ENCODE data around the gene MTMR10. TPM values are rescaled to one million over a fixed set of nuclear protein-coding genes. Genes with fewer than 3 reads are reported as not detected.

The MTMR10 gene
- total RNA-seq, 1 donor from 2014 or later, result 18.8 TPM

DNA sequence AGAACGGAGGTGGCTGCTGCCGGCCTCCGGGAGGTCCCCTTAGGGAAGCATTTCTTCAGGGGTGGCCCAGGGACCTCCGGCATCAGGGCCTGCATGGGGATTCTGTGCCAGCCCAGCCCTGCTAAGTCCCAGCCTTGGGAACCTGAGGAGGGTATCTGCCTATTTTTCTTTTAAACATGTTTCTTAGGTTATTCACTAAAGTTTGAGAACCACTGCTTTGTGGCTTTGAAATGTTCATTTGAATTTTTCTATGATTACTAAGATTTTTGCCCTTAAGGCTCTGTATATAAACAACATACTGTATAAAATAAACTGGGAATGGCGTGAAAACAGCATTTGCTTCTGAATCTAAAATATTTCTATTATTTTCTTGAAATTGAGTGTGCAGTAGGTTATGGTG is 63.4 kb downstream of the MTMR10 start:
- no peak overlapping the region for H3K4me3 ChIP-seq (ENCODE audit: low read depth, low read length)
- TF ChIP-seq, protein P1, sequence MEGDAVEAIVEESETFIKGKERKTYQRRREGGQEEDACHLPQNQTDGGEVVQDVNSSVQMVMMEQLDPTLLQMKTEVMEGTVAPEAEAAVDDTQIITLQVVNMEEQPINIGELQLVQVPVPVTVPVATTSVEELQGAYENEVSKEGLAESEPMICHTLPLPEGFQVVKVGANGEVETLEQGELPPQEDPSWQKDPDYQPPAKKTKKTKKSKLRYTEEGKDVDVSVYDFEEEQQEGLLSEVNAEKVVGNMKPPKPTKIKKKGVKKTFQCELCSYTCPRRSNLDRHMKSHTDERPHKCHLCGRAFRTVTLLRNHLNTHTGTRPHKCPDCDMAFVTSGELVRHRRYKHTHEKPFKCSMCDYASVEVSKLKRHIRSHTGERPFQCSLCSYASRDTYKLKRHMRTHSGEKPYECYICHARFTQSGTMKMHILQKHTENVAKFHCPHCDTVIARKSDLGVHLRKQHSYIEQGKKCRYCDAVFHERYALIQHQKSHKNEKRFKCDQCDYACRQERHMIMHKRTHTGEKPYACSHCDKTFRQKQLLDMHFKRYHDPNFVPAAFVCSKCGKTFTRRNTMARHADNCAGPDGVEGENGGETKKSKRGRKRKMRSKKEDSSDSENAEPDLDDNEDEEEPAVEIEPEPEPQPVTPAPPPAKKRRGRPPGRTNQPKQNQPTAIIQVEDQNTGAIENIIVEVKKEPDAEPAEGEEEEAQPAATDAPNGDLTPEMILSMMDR (IDR thresholded peaks at IDR 0.05; ENCODE audit: insufficient read depth, low read length, poor library complexity, severe bottlenecking), result no peak
- no peak for DNase-seq (ENCODE audit: low read depth)
- no peaks in the 10 kb centered on the region for H3K27me3 ChIP-seq (ENCODE audit: control insufficient read depth, insufficient read depth, low read length)
- H3K36me3 ChIP-seq (ENCODE audit: control insufficient read depth, insufficient read depth, low read length), result peaks cover 7% of the 10 kb centered on the region

DNA sequence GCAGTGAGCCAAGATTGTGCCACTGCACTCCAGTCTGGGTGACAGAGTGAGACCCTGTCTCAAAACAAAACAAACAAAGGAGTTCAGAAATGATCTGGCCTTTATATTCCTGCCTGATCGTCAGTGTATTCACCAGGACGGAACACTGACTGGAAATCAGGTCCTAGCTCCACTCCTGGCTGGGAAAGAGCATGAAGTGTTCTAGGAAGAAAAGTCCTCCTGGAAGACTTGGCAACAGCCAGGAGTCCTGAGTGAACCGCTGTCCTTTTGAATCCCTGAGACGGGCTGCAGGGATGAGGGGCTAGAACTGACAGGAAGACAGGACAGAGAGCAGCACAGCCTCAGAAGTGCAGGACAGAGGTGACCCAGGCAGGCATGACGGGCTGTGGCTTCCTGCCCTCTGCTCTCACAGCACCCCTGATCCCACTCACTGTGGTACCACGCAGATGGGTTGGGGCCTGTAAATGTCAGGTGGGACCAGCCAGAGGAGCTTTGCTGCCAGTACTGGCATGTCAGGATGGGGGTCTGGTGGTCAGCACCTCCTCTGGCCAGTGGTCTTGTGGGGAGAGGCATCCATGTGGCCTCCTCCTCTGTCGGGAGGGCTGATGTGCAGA is 64.2 kb downstream of the MTMR10 start:
- Histone ChIP-seq H3K4me3 (ENCODE audit: low read depth, low read length) (no peak overlapping the region), H3K36me3 (ENCODE audit: control insufficient read depth, insufficient read depth, low read length) (peaks cover 7% of the 10 kb centered on the region), H3K27me3 (ENCODE audit: control insufficient read depth, insufficient read depth, low read length) (no peaks in the 10 kb centered on the region)
- TF ChIP-seq, protein P1 (IDR thresholded peaks at IDR 0.05; ENCODE audit: insufficient read depth, low read length, poor library complexity, severe bottlenecking), result no peak
- no peak for DNase-seq (ENCODE audit: low read depth)

DNA sequence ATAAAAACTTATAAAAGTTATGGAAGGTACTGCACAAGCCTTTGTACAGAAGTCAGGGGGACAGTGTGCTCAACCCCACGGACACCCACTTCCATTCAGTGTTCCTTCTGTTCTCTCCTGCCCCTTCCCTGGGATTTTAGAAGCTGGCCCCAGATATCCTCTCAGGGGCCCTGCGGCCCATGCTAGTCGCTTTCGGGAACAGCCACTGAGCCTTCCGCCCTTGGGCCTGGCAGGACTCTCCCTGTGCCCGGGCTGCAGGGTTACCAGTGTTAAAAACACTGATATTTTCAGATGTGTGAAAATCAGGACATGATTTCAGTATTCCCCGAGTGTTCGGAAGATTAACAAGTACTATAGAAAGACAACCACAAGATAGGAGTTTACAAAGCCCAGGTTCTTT is 65.3 kb downstream of the MTMR10 start:
- H3K4me3 ChIP-seq (ENCODE audit: low read depth, low read length), result no peak overlapping the region
- no peak for DNase-seq (ENCODE audit: low read depth)
- TF ChIP-seq, protein P1 (IDR thresholded peaks at IDR 0.05; ENCODE audit: insufficient read depth, low read length, poor library complexity, severe bottlenecking), result no peak
- H3K27me3 ChIP-seq (ENCODE audit: control insufficient read depth, insufficient read depth, low read length), result no peaks in the 10 kb centered on the region
- peaks cover 7% of the 10 kb centered on the region for H3K36me3 ChIP-seq (ENCODE audit: control insufficient read depth, insufficient read depth, low read length)

DNA sequence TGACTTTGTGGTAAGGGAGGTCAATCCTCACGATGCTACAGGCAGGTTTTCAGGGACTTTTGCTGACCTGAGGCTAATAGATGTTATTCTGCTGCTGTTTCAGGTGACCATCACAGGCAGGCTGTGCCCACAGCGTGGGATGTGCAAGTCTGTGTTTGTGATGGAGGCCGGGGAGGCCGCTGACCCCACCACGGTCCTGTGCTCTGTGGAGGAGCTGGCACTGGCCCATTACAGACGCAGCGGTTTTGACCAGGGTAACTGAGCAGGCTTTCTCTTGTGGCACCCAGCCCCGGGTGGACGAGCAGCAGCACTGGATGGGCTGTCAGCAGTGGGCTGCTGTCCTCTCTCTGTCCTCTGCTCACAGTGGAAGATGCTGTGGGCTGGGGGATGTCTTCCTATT is 65.7 kb downstream of the MTMR10 start:
- no peak for DNase-seq (ENCODE audit: low read depth)
- H3K27me3 ChIP-seq (ENCODE audit: control insufficient read depth, insufficient read depth, low read length), result no peaks in the 10 kb centered on the region
- H3K36me3 ChIP-seq (ENCODE audit: control insufficient read depth, insufficient read depth, low read length), result peaks cover 7% of the 10 kb centered on the region
- TF ChIP-seq, protein P1 (IDR thresholded peaks at IDR 0.05; ENCODE audit: insufficient read depth, low read length, poor library complexity, severe bottlenecking), result no peak
- no peak overlapping the region for H3K4me3 ChIP-seq (ENCODE audit: low read depth, low read length)

DNA sequence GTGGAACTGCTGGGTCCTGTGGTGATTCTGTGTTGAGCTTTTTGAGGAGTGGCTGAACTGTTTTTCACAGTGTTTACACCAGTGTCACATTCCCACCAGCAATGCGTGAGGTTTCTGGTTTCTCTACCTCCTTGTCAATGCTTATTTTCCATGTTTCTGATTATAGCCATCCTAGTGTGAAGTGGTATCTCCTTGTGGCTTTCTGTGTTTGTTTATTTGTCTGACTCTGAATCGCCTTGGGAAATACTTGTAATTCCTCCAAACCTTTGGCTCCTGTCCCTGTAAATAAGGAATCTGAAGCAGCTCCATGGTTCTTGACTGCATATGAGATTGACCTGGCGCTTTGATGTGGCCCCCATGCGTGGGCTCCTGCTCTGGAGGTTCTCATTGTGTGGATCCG is 67.1 kb downstream of the MTMR10 start:
- Histone ChIP-seq H3K36me3 (ENCODE audit: control insufficient read depth, insufficient read depth, low read length) (peaks cover 4% of the 10 kb centered on the region), H3K4me3 (ENCODE audit: low read depth, low read length) (no peak overlapping the region), H3K27me3 (ENCODE audit: control insufficient read depth, insufficient read depth, low read length) (no peaks in the 10 kb centered on the region)
- DNase-seq (ENCODE audit: low read depth), result no peak
- TF ChIP-seq, protein P1 (IDR thresholded peaks at IDR 0.05; ENCODE audit: insufficient read depth, low read length, poor library complexity, severe bottlenecking), result no peak

DNA sequence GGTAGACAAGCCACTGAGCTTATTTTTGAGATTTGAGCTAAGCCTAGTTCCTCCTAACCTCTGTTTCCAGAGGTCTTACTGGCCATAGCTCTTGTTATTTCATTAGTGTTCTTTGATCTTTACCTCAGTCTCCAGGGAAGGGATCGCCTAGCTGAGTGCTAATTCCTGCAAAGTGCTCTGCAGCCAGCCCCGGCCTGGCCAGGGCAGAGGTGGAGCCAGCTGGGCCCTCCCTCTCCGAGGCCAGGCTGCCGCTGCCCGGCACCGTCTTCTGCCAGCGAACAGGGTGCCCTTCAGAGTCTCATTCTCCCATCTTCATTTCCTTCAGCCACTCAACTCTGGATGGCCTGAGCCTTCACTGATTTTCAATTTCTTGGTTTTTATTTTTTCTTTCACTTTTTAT is 68.0 kb downstream of the MTMR10 start:
- DNase-seq (ENCODE audit: low read depth), result no peak
- Histone ChIP-seq H3K4me3 (ENCODE audit: low read depth, low read length) (no peak overlapping the region), H3K36me3 (ENCODE audit: control insufficient read depth, insufficient read depth, low read length) (peaks cover 2% of the 10 kb centered on the region), H3K27me3 (ENCODE audit: control insufficient read depth, insufficient read depth, low read length) (no peaks in the 10 kb centered on the region)
- TF ChIP-seq, protein P1 (IDR thresholded peaks at IDR 0.05; ENCODE audit: insufficient read depth, low read length, poor library complexity, severe bottlenecking), result no peak

All from kidney epithelial cell (primary cell).